SK-N-SH (cell line): ENCODE measurements around the gene DROSHA. TPM values are rescaled to one million over a fixed set of nuclear protein-coding genes. Genes with fewer than 3 reads are reported as not detected.

Experiments used
- CTCF ChIA-PET: fragments of 300-600, 350-600 bp; formaldehyde crosslinking; extraction: SDS; loops from one replicate; lab custom pipeline; 2021; lab: Yijun Ruan, JAX
- POLR2A ChIA-PET: fragments of 350-600 bp; sonication (Branson Sonifier 250); formaldehyde crosslinking; extraction: SDS; loops from one replicate; lab custom pipeline; 2020; ENCODE audit warnings: antibody characterized with exemption, inconsistent platforms; lab: Yijun Ruan, JAX
- DNase-seq: peaks from one replicate; pipeline ENCODE4 v3.0.0; 2012
- H2AFZ ChIP-seq: fragments of 200-600 bp; sonication (generic); 2 replicates; pipeline ENCODE4 v1.8.1; 2016; ENCODE audit warnings: antibody characterized with exemption, mild to moderate bottlenecking, low read depth
- H3F3A ChIP-seq: fragments of 200-600 bp; sonication (generic); replicated peaks from 2 replicates; pipeline ENCODE3; 2016; ENCODE audit warnings: antibody characterized with exemption, mild to moderate bottlenecking; ENCODE audit not compliant: insufficient read depth
- H3K27ac ChIP-seq, 2 experiments: fragments of 200-500 bp in 1 of 2; fragments of 200-600 bp in 1 of 2; sonication (Bioruptor generic) in 1 of 2; sonication (generic), shearing (Covaris generic) in 1 of 2; 2 replicates each; pipeline versions ENCODE4 v1.5.1 to v1.6.1; 2014 to 2016; ENCODE audit warnings: low read depth in 2 of 2, inconsistent platforms in 1 of 2, low read length in 1 of 2, mild to moderate bottlenecking in 1 of 2, mixed read lengths in 1 of 2
- H3K27me3 ChIP-seq: fragments of 200-600 bp; sonication (generic), shearing (Covaris generic); 2 replicates; pipeline ENCODE4 v1.6.1; 2016; ENCODE audit warnings: mixed run types; ENCODE audit not compliant: insufficient read depth
- H3K36me3 ChIP-seq, 2 experiments: fragments of 200-500 bp in 1 of 2; fragments of 200-600 bp in 1 of 2; sonication (Bioruptor generic) in 1 of 2; sonication (generic) in 1 of 2; replicated peaks in 1 of 2; 2 replicates each; pipeline versions ENCODE3 to v1.5.1; 2014 to 2016; ENCODE audit warnings: low read length in 1 of 2, mild to moderate bottlenecking in 1 of 2; ENCODE audit not compliant: insufficient read depth in 2 of 2, control insufficient read depth in 1 of 2
- H3K4me1 ChIP-seq, 2 experiments: fragments of 200-500 bp in 1 of 2; fragments of 200-600 bp in 1 of 2; sonication (Bioruptor generic) in 1 of 2; sonication (generic), shearing (Covaris generic) in 1 of 2; 2 replicates each; pipeline versions ENCODE4 v1.5.1 to v1.6.1; 2014 to 2016; ENCODE audit warnings: low read depth in 1 of 2, low read length in 1 of 2, mixed run types in 1 of 2; ENCODE audit not compliant: insufficient read depth in 2 of 2, control insufficient read depth in 1 of 2
- H3K4me2 ChIP-seq: fragments of 200-600 bp; sonication (generic), shearing (Covaris generic); 2 replicates; pipeline ENCODE4 v1.6.1; 2017; ENCODE audit warnings: mixed run types
- H3K4me3 ChIP-seq, 2 experiments: fragments of 200-500 bp in 1 of 2; fragments of 200-600 bp in 1 of 2; sonication (Bioruptor generic) in 1 of 2; sonication (generic), shearing (Covaris generic) in 1 of 2; 2 replicates each; pipeline versions ENCODE4 v1.5.1 to v1.8.1; 2014 to 2016; ENCODE audit warnings: low read depth in 2 of 2, inconsistent platforms in 1 of 2, low read length in 1 of 2, mild to moderate bottlenecking in 1 of 2, mixed read lengths in 1 of 2, moderate library complexity in 1 of 2
- H3K79me2 ChIP-seq: fragments of 200-600 bp; sonication (generic); 2 replicates; pipeline ENCODE4 v1.8.1; 2017; ENCODE audit warnings: mild to moderate bottlenecking; ENCODE audit not compliant: insufficient read depth
- H3K9ac ChIP-seq: fragments of 200-600 bp; sonication (generic); 2 replicates; pipeline ENCODE4 v1.6.1; 2017; ENCODE audit warnings: mixed run types
- H3K9me2 ChIP-seq: fragments of 200-600 bp; sonication (generic); 2 replicates; pipeline ENCODE4 v1.6.1; 2017; ENCODE audit warnings: mixed run types
- H3K9me3 ChIP-seq: fragments of 200-600 bp; sonication (generic); 2 replicates; pipeline ENCODE4 v1.6.1; 2017; ENCODE audit warnings: mixed run types, mild to moderate bottlenecking, moderate library complexity
- H4K20me1 ChIP-seq: fragments of 200-600 bp; sonication (generic); 2 replicates; pipeline ENCODE4 v1.6.1; 2017; ENCODE audit warnings: mild to moderate bottlenecking, mixed run types; ENCODE audit not compliant: insufficient read depth
- CTCF ChIP-seq: fragments of 200-600 bp; sonication (generic); IDR thresholded peaks from 2 replicates; pipeline ENCODE4 v1.6.1; 2017; ENCODE audit warnings: antibody characterized with exemption, mild to moderate bottlenecking, moderate library complexity
- EZH2phosphoT487 ChIP-seq: fragments of 200-600 bp; sonication (generic); IDR thresholded peaks from 2 replicates; pipeline ENCODE4 v1.6.1; 2017; ENCODE audit warnings: low read depth, mixed run types, mild to moderate bottlenecking, antibody characterized with exemption, moderate library complexity, borderline replicate concordance
- FOSL2 ChIP-seq: IDR thresholded peaks from 2 replicates; pipeline ENCODE4 v1.4.0; 2012; ENCODE audit warnings: low read depth, mild to moderate bottlenecking, moderate library complexity, borderline replicate concordance
- FOXJ3 ChIP-seq: sonication (generic); formaldehyde crosslinking; IDR thresholded peaks from 2 replicates; pipeline ENCODE4 v1.5.1; 2020; ENCODE audit warnings: mild to moderate bottlenecking, missing genetic modification reagents
- GABPA ChIP-seq: IDR thresholded peaks from 2 replicates; pipeline ENCODE4 v1.4.0; 2012; ENCODE audit warnings: low read depth, mild to moderate bottlenecking
- GATA2 ChIP-seq: sonication (generic); formaldehyde crosslinking; IDR thresholded peaks from 2 replicates; pipeline ENCODE4 v1.5.0; 2020; ENCODE audit warnings: mild to moderate bottlenecking, missing genetic modification reagents
- IRF3 ChIP-seq: fragments of 150-350 bp; IDR thresholded peaks from 2 replicates; pipeline ENCODE4 v1.6.1; 2016; ENCODE audit warnings: mild to moderate bottlenecking, low read depth, low read length
- MEF2A ChIP-seq: IDR thresholded peaks from 2 replicates; pipeline ENCODE4 v1.4.0; 2012; ENCODE audit warnings: low read depth, borderline replicate concordance
- MXI1 ChIP-seq: IDR thresholded peaks from 2 replicates; pipeline ENCODE4 v1.6.1; 2012; ENCODE audit warnings: mild to moderate bottlenecking, low read depth, low read length, improper control_type of control experiment
- NFIC ChIP-seq: IDR thresholded peaks from 2 replicates; pipeline ENCODE4 v1.4.0; 2012; ENCODE audit warnings: borderline replicate concordance
- POLR2AphosphoS5 ChIP-seq: IDR thresholded peaks from 2 replicates; pipeline ENCODE4 v1.6.1; 2012; ENCODE audit warnings: low read depth, low read length
- RCOR1 ChIP-seq: fragments of 150-350 bp; IDR thresholded peaks from 2 replicates; pipeline ENCODE4 v1.6.1; 2017; ENCODE audit warnings: antibody characterized with exemption, low read length
- REST ChIP-seq: IDR thresholded peaks from 2 replicates; pipeline ENCODE4 v1.6.1; 2012; ENCODE audit warnings: mild to moderate bottlenecking, low read depth, low read length, moderate library complexity
- RFX5 ChIP-seq: IDR thresholded peaks from 2 replicates; pipeline ENCODE4 v1.6.1; 2012; ENCODE audit warnings: mild to moderate bottlenecking, improper control_type of control experiment, low read length
- RXRA ChIP-seq: IDR thresholded peaks from 2 replicates; pipeline ENCODE4 v1.4.0; 2012; ENCODE audit warnings: low read depth, mild to moderate bottlenecking, borderline replicate concordance
- SIN3A ChIP-seq: IDR thresholded peaks from 2 replicates; pipeline ENCODE4 v1.6.1; 2012; ENCODE audit warnings: low read depth, mild to moderate bottlenecking, low read length, moderate library complexity, borderline replicate concordance
- SMC3 ChIP-seq: IDR thresholded peaks from 2 replicates; pipeline ENCODE4 v1.6.1; 2012; ENCODE audit warnings: low read depth, low read length, improper control_type of control experiment
- TCF12 ChIP-seq: IDR thresholded peaks from 2 replicates; pipeline ENCODE4 v1.4.0; 2012
- TEAD4 ChIP-seq: IDR thresholded peaks from 2 replicates; pipeline ENCODE4 v1.4.0; 2012; ENCODE audit warnings: mild to moderate bottlenecking, borderline replicate concordance; ENCODE audit not compliant: insufficient read depth
- USF1 ChIP-seq: IDR thresholded peaks from 2 replicates; pipeline ENCODE4 v1.4.0; 2012; ENCODE audit warnings: low read depth, borderline replicate concordance
- YY1 ChIP-seq: IDR thresholded peaks from 2 replicates; pipeline ENCODE4 v1.4.0; 2012; ENCODE audit warnings: low read depth, mild to moderate bottlenecking
- ZBTB33 ChIP-seq: IDR thresholded peaks from 2 replicates; pipeline ENCODE4 v1.4.0; 2012; ENCODE audit warnings: low read depth, borderline replicate concordance
- WGBS: methylation state at CpG from one replicate; pipeline ENCODE4 v1.1.6; 2017; ENCODE audit warnings: low lambda C conversion rate; 5-methylcytosine and 5-hydroxymethylcytosine counted together
- polyA plus RNA-seq, 3 experiments: library from polyadenylated mRNA; depleted of rRNA; stranded (reverse); fragments of >200 nt; gene quantifications; 2 replicates each; pipeline ENCODE4 v1.2.3, GENCODE V29; 2012
- TF ChIP-seq, protein P1 (sequence below): fragments of 150-350 bp; IDR thresholded peaks from 2 replicates; pipeline ENCODE4 v1.6.1; 2017; ENCODE audit warnings: antibody characterized with exemption, low read length, low read depth, borderline replicate concordance

The DROSHA gene
- polyA plus RNA-seq, 1 of the 3 experiments (the other 2 are of a cell fraction) = 49.3 TPM

DNA sequence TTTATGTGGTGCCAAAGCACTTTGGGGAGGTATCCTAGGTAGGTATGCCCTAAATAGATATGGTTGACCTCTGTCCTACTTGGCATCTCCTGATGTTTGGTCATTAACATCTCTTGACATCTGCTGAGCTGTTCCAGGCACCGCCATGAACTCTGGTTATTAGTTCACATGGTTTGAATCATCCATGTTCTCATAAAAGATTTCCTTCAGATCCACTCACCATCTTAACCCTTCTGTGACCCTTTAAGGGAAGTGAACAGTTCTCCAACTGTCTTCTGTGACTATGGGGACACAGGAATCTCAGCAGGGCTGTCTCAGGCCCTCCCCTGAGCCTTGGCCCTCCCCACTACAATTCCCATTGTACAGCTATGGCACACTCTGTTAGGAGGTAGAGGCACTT lies 170.7 kb downstream of the DROSHA start:
- ChIA-PET CTCF (interaction anchor here (1.1 kb wide), 1 partner anchor 39 kb away, joined by 3 read pairs; no protein-coding TSS in a partner anchor), POLR2A (no interaction called here)
- Histone ChIP-seq H3K4me2 (peak overlapping the region; percentile 24; the same call in 1 of the 2 replicates), H3F3A (peaks cover 45% of the 10 kb centered on the region), H3K27ac (peak overlapping the region; percentile 53 to 82), H3K9ac (peak overlapping the region; percentile 46; the same call in 1 of the 2 replicates), H3K9me3 (no peaks in the 10 kb centered on the region), H2AFZ (peak overlapping the region; percentile 38; the same call in 1 of the 2 replicates), H3K4me1 (peaks cover 7 to 28% of the 10 kb centered on the region in 2 experiments), H3K4me3 (no peak overlapping the region), H3K79me2 (no peaks in the 10 kb centered on the region), H3K27me3 (no peaks in the 10 kb centered on the region), H3K9me2 (no peaks in the 10 kb centered on the region), H4K20me1 (no peaks in the 10 kb centered on the region), H3K36me3 (no peaks in the 10 kb centered on the region)
- peak; percentile 22 for DNase-seq
- 10% methylated on average over 1 of the region's 1 CpG for WGBS
- TF ChIP-seq RXRA (peak; percentile 99), FOXJ3 (CRISPR knock-in tag) (no peak), USF1 (no peak), RFX5 (no peak), POLR2AphosphoS5 (peak; percentile 71), YY1 (no peak), MXI1 (no peak), GABPA (no peak), NFIC (peak; percentile 85), FOSL2 (peak; percentile 56), SMC3 (no peak), TEAD4 (no peak), IRF3 (no peak), GATA2 (CRISPR knock-in tag) (no peak), TCF12 (peak; percentile 97), MEF2A (peak; percentile 62; the same call in 1 of the 2 replicates), REST (peak; percentile 32; the same call in 1 of the 2 replicates), CTCF (no peak), EZH2phosphoT487 (no peak), ZBTB33 (peak; percentile 63; the same call in 1 of the 2 replicates), RCOR1 (no peak), SIN3A (no peak)
- TF ChIP-seq, protein P1, sequence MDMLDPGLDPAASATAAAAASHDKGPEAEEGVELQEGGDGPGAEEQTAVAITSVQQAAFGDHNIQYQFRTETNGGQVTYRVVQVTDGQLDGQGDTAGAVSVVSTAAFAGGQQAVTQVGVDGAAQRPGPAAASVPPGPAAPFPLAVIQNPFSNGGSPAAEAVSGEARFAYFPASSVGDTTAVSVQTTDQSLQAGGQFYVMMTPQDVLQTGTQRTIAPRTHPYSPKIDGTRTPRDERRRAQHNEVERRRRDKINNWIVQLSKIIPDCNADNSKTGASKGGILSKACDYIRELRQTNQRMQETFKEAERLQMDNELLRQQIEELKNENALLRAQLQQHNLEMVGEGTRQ = no peak
